ENCODE measurements around the gene CPXM2.

CPXM2 gene

GRCh38 chr10:123901621-123902020 lies 10.0 kb upstream of the CPXM2 start:
- Histone ChIP-seq H3K36me3 (ENCODE audit: control insufficient read depth, insufficient read depth, low read length) (no peaks in the 10 kb centered on the region), H3K4me2 (ENCODE audit: low read length) (no peak overlapping the region), H3K27me3 (ENCODE audit: control insufficient read depth, insufficient read depth, low read length) (no peaks in the 10 kb centered on the region), H3K4me1 (no peaks in the 10 kb centered on the region), H2AFZ (no peak overlapping the region), H3K79me2 (no peaks in the 10 kb centered on the region), H3K27ac (no peak overlapping the region), H3K9ac (no peak overlapping the region), H3K4me3 (ENCODE audit: low read depth, low read length) (no peak overlapping the region), H3K9me3 (ENCODE audit: control insufficient read depth, low read length) (no peaks in the 10 kb centered on the region)
- TF ChIP-seq, protein P1, sequence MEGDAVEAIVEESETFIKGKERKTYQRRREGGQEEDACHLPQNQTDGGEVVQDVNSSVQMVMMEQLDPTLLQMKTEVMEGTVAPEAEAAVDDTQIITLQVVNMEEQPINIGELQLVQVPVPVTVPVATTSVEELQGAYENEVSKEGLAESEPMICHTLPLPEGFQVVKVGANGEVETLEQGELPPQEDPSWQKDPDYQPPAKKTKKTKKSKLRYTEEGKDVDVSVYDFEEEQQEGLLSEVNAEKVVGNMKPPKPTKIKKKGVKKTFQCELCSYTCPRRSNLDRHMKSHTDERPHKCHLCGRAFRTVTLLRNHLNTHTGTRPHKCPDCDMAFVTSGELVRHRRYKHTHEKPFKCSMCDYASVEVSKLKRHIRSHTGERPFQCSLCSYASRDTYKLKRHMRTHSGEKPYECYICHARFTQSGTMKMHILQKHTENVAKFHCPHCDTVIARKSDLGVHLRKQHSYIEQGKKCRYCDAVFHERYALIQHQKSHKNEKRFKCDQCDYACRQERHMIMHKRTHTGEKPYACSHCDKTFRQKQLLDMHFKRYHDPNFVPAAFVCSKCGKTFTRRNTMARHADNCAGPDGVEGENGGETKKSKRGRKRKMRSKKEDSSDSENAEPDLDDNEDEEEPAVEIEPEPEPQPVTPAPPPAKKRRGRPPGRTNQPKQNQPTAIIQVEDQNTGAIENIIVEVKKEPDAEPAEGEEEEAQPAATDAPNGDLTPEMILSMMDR (IDR thresholded peaks at IDR 0.05), result no peak

DNA sequence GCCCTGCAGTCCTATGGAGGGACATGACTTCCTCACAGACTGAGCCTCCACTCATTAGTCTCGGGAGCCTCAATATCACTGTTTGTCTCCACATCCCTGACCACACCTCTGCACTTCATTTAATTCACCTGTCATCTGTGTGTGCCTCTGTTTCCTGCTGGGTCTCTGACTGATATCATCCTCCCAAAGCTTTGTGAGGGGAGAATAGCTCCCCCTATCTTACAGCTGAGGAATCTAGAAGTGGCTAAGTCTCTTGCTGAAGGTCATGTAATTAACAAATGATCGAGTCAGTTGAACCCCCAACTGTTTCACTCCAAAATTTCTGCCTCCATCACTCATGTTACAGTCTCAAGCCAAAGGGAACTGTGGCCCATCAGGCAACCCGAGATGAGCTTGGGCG lies 5.5 kb upstream of the CPXM2 start:
- no peak overlapping the region for H3K27ac ChIP-seq

DNA sequence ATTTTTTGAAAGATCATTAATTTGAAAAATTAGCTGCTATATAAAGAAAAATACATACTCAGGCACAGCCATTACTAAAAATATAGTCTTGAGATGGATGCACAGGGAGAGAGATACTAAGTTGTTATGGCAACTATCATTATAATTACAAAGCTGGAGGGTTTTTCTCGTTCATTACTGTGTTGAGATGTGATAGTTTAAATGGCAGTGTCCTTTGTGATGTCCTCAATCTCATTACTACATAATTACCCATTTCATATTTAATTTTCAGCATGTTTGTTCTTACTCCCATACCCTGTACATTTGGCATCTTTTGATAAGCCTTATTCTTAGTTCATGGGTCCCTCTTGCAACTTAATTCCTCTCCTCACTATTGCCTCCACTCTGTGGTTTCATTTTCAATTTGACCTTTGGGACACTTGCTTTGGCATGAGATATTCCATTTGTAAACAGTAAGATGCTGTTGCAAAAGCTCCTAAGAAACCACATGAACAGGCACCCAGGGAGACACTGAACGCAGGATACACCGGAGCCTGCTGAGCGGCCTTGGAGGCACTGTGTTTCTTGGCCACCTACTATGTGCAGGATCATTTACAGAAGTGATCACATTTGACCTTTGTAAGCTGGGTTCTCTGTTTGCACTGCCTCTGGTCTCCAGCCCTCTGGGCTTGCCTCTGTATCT lies 4.8 kb upstream of the CPXM2 start:
- no peak overlapping the region for H3K4me2 ChIP-seq (ENCODE audit: low read length)
- H3K27me3 ChIP-seq (ENCODE audit: control insufficient read depth, insufficient read depth, low read length), result no peaks in the 10 kb centered on the region
- H3K27ac ChIP-seq, result no peak overlapping the region
- TF ChIP-seq, protein P1 (IDR thresholded peaks at IDR 0.05), result no peak
- H3K79me2 ChIP-seq, result no peaks in the 10 kb centered on the region
- H3K36me3 ChIP-seq (ENCODE audit: control insufficient read depth, insufficient read depth, low read length), result no peaks in the 10 kb centered on the region
- no peak overlapping the region for H3K4me3 ChIP-seq (ENCODE audit: low read depth, low read length)
- no peak overlapping the region for H3K9ac ChIP-seq
- no peak overlapping the region for H2AFZ ChIP-seq
- no peaks in the 10 kb centered on the region for H3K9me3 ChIP-seq (ENCODE audit: control insufficient read depth, low read length)
- no peaks in the 10 kb centered on the region for H3K4me1 ChIP-seq

More for the DNA sequence above, 5.5 kb upstream of the CPXM2 start:
- H3K9ac ChIP-seq, result no peak overlapping the region
- no peak overlapping the region for H2AFZ ChIP-seq
- H3K79me2 ChIP-seq, result no peaks in the 10 kb centered on the region
- no peaks in the 10 kb centered on the region for H3K36me3 ChIP-seq (ENCODE audit: control insufficient read depth, insufficient read depth, low read length)
- H3K9me3 ChIP-seq (ENCODE audit: control insufficient read depth, low read length), result no peaks in the 10 kb centered on the region
- no peak overlapping the region for H3K4me3 ChIP-seq (ENCODE audit: low read depth, low read length)
- no peaks in the 10 kb centered on the region for H3K27me3 ChIP-seq (ENCODE audit: control insufficient read depth, insufficient read depth, low read length)
- H3K4me1 ChIP-seq, result no peaks in the 10 kb centered on the region
- TF ChIP-seq, protein P1 (IDR thresholded peaks at IDR 0.05), result no peak
- no peak overlapping the region for H3K4me2 ChIP-seq (ENCODE audit: low read length)

DNA sequence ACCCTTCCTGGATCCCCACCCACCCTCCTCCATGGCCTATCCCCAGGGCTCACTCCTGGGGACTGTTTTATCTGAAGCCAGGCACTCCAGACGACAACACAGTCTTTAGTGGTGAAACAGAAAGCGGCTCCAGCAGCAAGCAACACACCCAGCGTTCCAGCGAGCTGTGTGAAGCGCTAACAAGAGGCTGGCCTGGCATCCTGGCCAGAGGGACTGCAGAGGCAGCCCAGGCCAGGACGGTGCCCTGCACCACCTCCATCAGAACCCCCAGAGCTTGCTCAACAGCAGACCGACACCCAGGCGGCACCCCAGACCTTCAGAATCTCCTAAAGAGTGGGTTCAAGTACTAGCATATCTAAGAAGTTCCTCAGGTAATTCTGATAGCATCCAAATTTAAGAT lies 2.0 kb upstream of the CPXM2 start:
- Histone ChIP-seq H3K36me3 (ENCODE audit: control insufficient read depth, insufficient read depth, low read length) (no peaks in the 10 kb centered on the region), H3K27ac (no peak overlapping the region), H3K4me1 (no peaks in the 10 kb centered on the region), H3K4me3 (ENCODE audit: low read depth, low read length) (no peak overlapping the region), H3K4me2 (ENCODE audit: low read length) (no peak overlapping the region), H3K27me3 (ENCODE audit: control insufficient read depth, insufficient read depth, low read length) (no peaks in the 10 kb centered on the region), H3K79me2 (no peaks in the 10 kb centered on the region), H3K9ac (no peak overlapping the region), H3K9me3 (ENCODE audit: control insufficient read depth, low read length) (no peaks in the 10 kb centered on the region), H2AFZ (no peak overlapping the region)
- TF ChIP-seq, protein P1 (IDR thresholded peaks at IDR 0.05), result no peak

DNA sequence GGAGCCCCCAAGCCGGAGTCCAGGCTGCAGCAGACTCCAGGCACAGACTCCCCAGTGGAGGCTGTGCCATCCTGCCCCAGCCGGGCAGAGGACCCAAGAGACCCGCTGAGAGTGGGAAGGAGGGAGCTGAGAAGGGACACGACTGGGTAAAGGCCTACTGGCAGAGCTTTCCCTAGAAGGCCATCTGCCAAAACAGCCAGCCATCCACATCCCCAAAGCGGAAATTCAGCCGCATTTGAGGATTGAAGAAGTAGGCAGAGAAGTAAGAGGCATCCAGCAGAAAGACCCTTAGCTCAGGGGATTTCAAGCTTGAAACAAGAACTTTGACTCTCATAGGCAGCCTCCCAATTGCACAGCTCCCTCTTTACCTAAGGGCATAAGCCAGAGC lies 857 bp downstream of the CPXM2 start:
- Histone ChIP-seq H3K9me3 (ENCODE audit: control insufficient read depth, low read length) (no peaks in the 10 kb centered on the region), H3K4me1 (no peaks in the 10 kb centered on the region), H3K27me3 (ENCODE audit: control insufficient read depth, insufficient read depth, low read length) (no peaks in the 10 kb centered on the region), H2AFZ (no peak overlapping the region), H3K79me2 (no peaks in the 10 kb centered on the region), H3K36me3 (ENCODE audit: control insufficient read depth, insufficient read depth, low read length) (no peaks in the 10 kb centered on the region), H3K4me2 (ENCODE audit: low read length) (no peak overlapping the region), H3K4me3 (ENCODE audit: low read depth, low read length) (no peak overlapping the region), H3K9ac (no peak overlapping the region), H3K27ac (peak overlapping the region; percentile 24)
- TF ChIP-seq, protein P1 (IDR thresholded peaks at IDR 0.05), result no peak

Measured in parathyroid adenoma (tissue), 2 donors.